ENCODE data around the gene COX20. TPM values are rescaled to one million over a fixed set of nuclear protein-coding genes. Genes with fewer than 3 reads are reported as not detected.

The COX20 gene, protein sequence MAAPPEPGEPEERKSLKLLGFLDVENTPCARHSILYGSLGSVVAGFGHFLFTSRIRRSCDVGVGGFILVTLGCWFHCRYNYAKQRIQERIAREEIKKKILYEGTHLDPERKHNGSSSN
- 43.1 to 49.4 TPM (median 46.6 TPM) in 5 replicates for total RNA-seq (2022; extraction: Qiagen RNA extraction)

DNA sequence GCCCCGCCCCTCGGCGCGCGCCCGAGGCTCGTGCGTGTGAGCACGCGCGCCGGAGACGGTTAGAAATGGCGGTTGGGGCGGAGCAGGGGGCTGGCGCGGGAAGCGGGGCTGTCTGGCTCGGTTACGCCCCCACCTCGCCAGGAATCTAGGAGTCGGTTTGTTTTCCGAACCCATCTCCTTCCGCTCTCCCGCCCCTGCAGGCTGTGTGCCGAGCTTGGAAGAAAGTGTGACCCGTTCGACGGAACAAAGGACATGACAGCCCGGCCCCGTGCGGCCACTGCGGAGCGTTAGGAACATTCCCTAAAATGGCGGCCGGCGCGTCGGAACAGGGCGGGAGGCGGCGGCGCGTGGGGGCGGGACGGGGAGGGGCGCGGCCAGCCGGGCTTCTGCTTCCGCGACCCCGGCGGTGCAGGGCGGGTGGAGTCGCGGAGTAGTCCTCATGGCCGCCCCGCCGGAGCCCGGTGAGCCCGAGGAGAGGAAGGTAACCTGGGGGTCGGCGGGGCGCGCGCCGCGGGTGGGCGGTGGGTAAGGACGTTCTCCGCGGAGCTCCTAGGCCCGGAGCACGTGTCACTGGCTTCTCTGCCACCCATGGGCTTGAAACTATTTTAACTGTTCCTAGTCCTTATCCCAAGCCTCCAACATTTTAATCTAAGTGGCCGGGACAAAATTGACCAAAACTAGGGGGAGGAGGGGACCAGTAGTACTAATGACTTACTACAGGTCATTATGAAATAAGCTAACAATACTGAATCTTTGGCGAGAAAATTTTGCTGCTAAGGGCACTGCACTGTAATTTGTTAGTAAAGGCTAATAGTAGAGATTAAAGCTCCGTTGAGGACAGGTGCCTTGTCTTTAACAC is at the start of gene COX20:
COX20 (plus strand) TSS at position 383 of the 859 bp plus-strand sequence; CDS start at position 440, 57 bp downstream.

DNA sequence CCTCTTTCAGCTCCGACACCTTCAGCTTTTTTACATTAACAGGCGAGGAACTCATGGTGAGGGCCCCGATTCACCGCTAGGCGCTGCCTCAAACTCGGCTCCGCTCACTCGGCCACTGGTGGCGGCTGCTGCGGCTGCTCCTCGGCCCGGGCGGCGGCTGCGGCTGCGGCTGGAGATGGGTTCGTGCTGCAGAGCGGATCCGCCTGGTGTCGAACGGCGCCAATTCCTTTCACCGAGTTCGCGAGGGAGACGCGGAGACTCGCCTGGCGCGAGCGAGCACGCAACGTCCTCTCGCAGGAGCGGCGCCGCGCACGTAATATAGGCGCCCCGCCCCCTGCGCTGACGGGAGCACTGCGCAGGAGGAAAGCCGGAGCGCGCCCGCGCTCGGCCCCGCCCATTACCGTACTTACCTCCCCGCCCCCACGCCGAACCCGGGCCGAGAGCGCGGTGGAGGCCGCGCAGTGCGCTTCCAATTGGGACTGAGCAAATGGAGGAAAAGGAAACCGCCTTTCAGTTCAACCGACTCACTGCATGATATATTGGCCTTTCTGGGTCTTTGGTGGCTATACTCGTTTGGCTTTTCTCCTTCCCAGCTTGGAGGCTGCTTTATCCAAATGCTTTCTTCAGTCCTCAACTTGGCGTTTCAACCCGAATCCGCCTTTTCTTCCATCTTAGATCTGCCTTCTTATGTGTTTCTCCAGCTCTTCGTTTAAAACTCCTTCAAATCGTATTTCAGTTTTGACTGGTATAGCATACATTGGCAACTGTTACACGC is 29.0 kb downstream of the COX20 start, which contains the start of gene HNRNPU:
HNRNPU (minus strand) TSS at position 291 of the 775 bp plus-strand sequence; CDS start at position 55, 236 bp downstream.

Other genes with a start within 250 kb of the COX20 start
- gene DESI2, start 182.5 kb upstream of the COX20 start, total RNA-seq (2022; extraction: Qiagen RNA extraction) = 27.1 to 34.2 TPM (median 30.5 TPM) in 5 replicates
- gene HNRNPU, start 28.9 kb downstream of the COX20 start, total RNA-seq (2022; extraction: Qiagen RNA extraction) = 332 to 474 TPM (median 340 TPM) in 5 replicates

Measured in A549 treated with CORT108297 at 1 μM for 4 hours (cell line).